Muscle layer of colon (tissue), 2 donors: Measurements from ENCODE around the gene FGF14.

Experiments used
- H3K27ac ChIP-seq: one replicate; pipeline ENCODE4 v1.7.0; 2013; ENCODE audit warnings: low read depth, mild to moderate bottlenecking, low read length, moderate library complexity
- H3K27me3 ChIP-seq, 2 donors: one replicate each; pipeline ENCODE4 v1.7.0; 2013; ENCODE audit warnings: low read length in 2 of 2, mild to moderate bottlenecking in 2 of 2; ENCODE audit not compliant: insufficient read depth in 2 of 2, control insufficient read depth in 1 of 2
- H3K36me3 ChIP-seq: one replicate; pipeline ENCODE4 v1.7.0; 2013; ENCODE audit warnings: mild to moderate bottlenecking, low read length; ENCODE audit not compliant: insufficient read depth
- H3K4me1 ChIP-seq: one replicate; pipeline ENCODE4 v1.7.0; 2013; ENCODE audit warnings: mild to moderate bottlenecking, low read length; ENCODE audit not compliant: insufficient read depth
- H3K4me3 ChIP-seq, 2 donors: one replicate each; pipeline ENCODE4 v1.7.0; 2013; ENCODE audit warnings: low read length in 2 of 2, low read depth in 1 of 2, mild to moderate bottlenecking in 1 of 2, moderate library complexity in 1 of 2
- H3K9ac ChIP-seq: one replicate; pipeline ENCODE4 v1.7.0; 2013; ENCODE audit warnings: low read length
- H3K9me3 ChIP-seq: one replicate; pipeline ENCODE4 v1.7.0; 2013; ENCODE audit warnings: mild to moderate bottlenecking, low read length
- donor health status: abdominal sarcoma.
- donor health status: Adenocarcinoma of cecum.

FGF14 gene

GRCh38 chr13:101795460-101795859, 606.4 kb downstream of the FGF14 start:
- Histone ChIP-seq H3K9ac (no peak overlapping the region), H3K4me3 (no peak overlapping the region), H3K27me3 (no peaks in the 10 kb centered on the region), H3K4me1 (no peaks in the 10 kb centered on the region), H3K27ac (no peak overlapping the region), H3K9me3 (no peaks in the 10 kb centered on the region), H3K36me3 (no peaks in the 10 kb centered on the region)

- no peaks in the 10 kb centered on the region for H3K9me3 ChIP-seq
- no peak overlapping the region for H3K27ac ChIP-seq
- no peaks in the 10 kb centered on the region for H3K4me1 ChIP-seq
- H3K9ac ChIP-seq = no peak overlapping the region
- no peak overlapping the region for H3K4me3 ChIP-seq
- H3K27me3 ChIP-seq = no peaks in the 10 kb centered on the region
- H3K36me3 ChIP-seq = no peaks in the 10 kb centered on the region
Observed at GRCh38 chr13:101795025-101795424, 606.8 kb downstream of the FGF14 start.

- Histone ChIP-seq H3K9me3 (no peaks in the 10 kb centered on the region), H3K27ac (no peak overlapping the region), H3K36me3 (no peaks in the 10 kb centered on the region), H3K27me3 (no peaks in the 10 kb centered on the region), H3K4me3 (no peak overlapping the region), H3K9ac (no peak overlapping the region), H3K4me1 (no peaks in the 10 kb centered on the region)
Observed at GRCh38 chr13:101792189-101792588, 609.7 kb downstream of the FGF14 start.

GRCh38 chr13:101785858-101786257, 616.0 kb downstream of the FGF14 start:
- H3K4me1 ChIP-seq = no peaks in the 10 kb centered on the region
- no peak overlapping the region for H3K27ac ChIP-seq
- H3K4me3 ChIP-seq = no peak overlapping the region
- H3K36me3 ChIP-seq = no peaks in the 10 kb centered on the region
- no peaks in the 10 kb centered on the region for H3K9me3 ChIP-seq
- H3K9ac ChIP-seq = no peak overlapping the region
- no peaks in the 10 kb centered on the region for H3K27me3 ChIP-seq

GRCh38 chr13:101784313-101784712, 617.5 kb downstream of the FGF14 start:
- no peaks in the 10 kb centered on the region for H3K36me3 ChIP-seq
- no peak overlapping the region for H3K9ac ChIP-seq
- H3K27ac ChIP-seq = no peak overlapping the region
- H3K9me3 ChIP-seq = no peaks in the 10 kb centered on the region
- H3K4me3 ChIP-seq = no peak overlapping the region
- H3K27me3 ChIP-seq = no peaks in the 10 kb centered on the region
- H3K4me1 ChIP-seq = no peaks in the 10 kb centered on the region

DNA sequence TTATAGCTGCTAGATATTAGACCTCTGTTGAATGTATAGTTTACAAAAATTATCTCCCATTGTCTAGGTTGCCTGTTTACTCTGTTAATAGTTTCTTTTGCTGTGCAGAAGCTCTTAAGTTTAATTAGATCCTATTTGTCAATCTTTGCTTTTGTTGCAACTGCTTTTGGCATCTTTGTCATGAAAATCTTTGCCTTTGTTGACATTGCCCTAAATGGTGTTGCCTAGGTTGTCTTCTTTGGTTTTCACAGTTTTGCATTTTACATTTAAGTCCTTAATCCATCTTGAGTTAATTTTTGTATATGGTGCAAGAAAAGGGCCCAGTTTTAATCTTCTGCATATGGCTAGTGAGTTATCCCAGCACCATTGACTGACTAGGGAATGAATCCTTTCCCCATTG, 618.3 kb downstream of the FGF14 start:
- no peaks in the 10 kb centered on the region for H3K4me1 ChIP-seq
- H3K9me3 ChIP-seq = no peaks in the 10 kb centered on the region
- H3K9ac ChIP-seq = no peak overlapping the region
- no peak overlapping the region for H3K4me3 ChIP-seq
- no peak overlapping the region for H3K27ac ChIP-seq
- no peaks in the 10 kb centered on the region for H3K27me3 ChIP-seq
- H3K36me3 ChIP-seq = no peaks in the 10 kb centered on the region

DNA sequence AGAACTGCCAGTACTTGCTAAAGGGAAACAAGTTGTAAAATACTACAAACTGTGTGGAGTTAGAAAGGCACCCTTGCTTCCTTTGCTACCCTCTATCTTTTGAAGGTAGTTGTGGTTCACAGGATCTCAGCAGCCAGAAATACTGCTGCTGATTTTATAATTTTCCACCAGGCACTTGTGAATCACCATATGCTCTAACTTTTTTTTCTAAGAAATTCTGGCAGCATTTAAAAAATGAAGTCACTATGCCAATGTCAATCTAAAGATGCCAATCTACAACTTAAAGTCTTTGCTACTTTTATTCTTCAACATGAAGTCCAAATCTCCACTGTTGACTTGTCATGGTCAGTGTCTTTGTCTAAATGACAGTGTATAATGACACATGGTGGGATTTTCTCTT, 621.6 kb downstream of the FGF14 start:
- Histone ChIP-seq H3K9ac (no peak overlapping the region), H3K36me3 (no peaks in the 10 kb centered on the region), H3K4me1 (no peaks in the 10 kb centered on the region), H3K4me3 (no peak overlapping the region), H3K27ac (no peak overlapping the region), H3K27me3 (no peaks in the 10 kb centered on the region), H3K9me3 (no peaks in the 10 kb centered on the region)

DNA sequence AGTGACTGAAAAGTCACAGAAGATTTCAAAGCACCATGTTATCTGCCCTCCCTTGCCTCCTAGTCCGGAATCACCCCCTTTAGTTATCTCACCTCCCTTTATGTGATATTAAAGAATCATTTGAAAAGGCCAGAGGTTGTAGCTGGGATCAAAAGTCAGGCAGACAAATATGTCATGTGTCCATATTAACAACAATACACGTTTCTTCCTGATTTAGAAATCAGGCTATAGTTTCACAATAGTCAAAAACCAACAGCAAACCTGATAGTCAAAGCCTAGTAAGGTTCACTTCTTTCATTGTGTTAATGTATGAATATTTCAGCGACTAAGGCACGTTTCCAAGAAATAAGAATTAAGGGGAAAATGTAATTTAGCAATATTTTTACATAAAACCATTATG, 622.7 kb downstream of the FGF14 start:
- Histone ChIP-seq H3K4me3 (no peak overlapping the region), H3K27me3 (no peaks in the 10 kb centered on the region), H3K9me3 (no peaks in the 10 kb centered on the region), H3K36me3 (no peaks in the 10 kb centered on the region), H3K4me1 (no peaks in the 10 kb centered on the region), H3K9ac (no peak overlapping the region), H3K27ac (no peak overlapping the region)

DNA sequence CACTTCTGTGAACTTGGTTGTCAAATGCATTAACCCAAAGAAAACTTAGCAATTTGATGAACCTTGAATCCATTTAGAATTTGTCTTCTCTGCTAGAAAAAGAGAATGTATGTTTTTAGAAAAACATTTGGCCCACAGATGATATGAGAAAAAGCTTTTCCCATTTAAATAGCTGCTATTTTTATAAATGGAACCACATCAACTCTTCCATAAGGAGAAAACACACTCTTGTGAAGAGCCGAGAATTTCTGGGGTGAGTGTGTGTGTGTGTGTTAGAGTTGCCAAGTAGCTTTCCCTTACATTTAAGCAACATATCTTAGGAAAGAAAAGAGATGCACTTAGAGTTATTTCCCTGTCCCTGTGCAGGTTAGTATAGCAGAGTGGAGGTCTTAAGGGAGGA, 626.6 kb downstream of the FGF14 start:
- H3K9me3 ChIP-seq = no peaks in the 10 kb centered on the region
- H3K4me3 ChIP-seq = no peak overlapping the region
- H3K4me1 ChIP-seq = no peaks in the 10 kb centered on the region

DNA sequence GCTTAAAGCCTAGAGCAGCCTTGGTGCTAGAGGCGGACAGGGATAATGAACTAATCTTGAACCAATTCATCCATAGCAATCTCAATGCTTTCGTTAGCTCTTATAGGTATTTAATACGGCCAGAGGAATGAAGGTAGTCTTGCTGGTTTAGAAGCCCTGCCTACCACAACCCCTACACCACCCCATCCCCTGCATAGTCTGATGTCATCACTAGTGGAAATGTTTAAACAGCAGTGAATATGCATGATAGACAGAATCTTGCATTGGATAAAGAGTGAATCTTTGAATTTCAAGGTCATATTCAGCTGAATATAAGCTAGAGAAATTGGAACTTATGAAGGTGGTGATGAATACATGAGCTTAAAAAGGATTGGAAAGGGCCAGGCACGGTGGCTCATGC, 627.5 kb downstream of the FGF14 start:
- Histone ChIP-seq H3K27ac (no peak overlapping the region), H3K4me3 (no peak overlapping the region), H3K4me1 (no peaks in the 10 kb centered on the region), H3K9me3 (no peaks in the 10 kb centered on the region), H3K27me3 (no peaks in the 10 kb centered on the region), H3K9ac (no peak overlapping the region), H3K36me3 (no peaks in the 10 kb centered on the region)

More for the DNA sequence above, 626.6 kb downstream of the FGF14 start:
- Histone ChIP-seq H3K27me3 (no peaks in the 10 kb centered on the region), H3K36me3 (no peaks in the 10 kb centered on the region), H3K9ac (no peak overlapping the region), H3K27ac (no peak overlapping the region)

DNA sequence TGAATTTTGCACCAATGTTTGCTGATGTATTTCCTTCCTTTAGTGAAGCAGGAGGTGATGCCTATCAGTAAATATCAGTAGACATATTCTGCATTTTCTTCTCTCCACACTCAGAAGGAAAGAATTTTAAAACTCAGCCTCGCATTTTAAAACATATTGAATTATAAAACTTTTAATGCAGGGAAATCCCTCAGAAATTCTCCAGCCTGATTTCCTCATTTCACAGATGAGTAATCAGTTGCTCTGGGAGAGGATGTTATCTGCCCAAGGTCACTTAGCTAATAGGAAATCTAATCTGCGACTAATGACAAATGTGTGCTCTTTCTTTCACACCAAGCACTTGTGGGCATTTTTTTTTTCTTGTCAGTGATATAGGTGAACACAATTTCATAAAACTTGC, 628.8 kb downstream of the FGF14 start:
- Histone ChIP-seq H3K36me3 (no peaks in the 10 kb centered on the region), H3K9me3 (no peaks in the 10 kb centered on the region), H3K4me1 (no peaks in the 10 kb centered on the region), H3K27me3 (no peaks in the 10 kb centered on the region), H3K27ac (no peak overlapping the region), H3K4me3 (no peak overlapping the region), H3K9ac (no peak overlapping the region)

DNA sequence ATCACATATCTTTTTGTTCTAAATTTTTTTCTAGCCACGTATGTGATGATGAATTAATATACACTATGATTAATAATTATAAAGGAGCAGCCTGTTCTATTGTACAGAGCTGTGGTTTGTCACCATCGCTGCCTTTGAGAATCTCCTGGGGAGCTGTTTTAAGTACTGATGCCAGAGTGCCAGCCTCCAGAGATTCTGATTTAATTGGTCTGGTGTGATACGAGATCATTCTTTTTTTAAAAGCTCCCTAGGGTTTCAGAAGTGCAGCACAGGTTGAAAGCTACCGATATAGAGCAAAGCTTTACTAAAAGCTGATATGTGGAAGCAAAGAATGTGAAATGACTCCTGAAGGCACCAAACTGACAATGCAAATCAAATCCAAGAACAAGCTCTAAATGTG, 634.7 kb downstream of the FGF14 start:
- Histone ChIP-seq H3K9me3 (no peaks in the 10 kb centered on the region), H3K9ac (no peak overlapping the region), H3K27me3 (no peaks in the 10 kb centered on the region), H3K4me3 (no peak overlapping the region), H3K27ac (no peak overlapping the region), H3K4me1 (no peaks in the 10 kb centered on the region), H3K36me3 (no peaks in the 10 kb centered on the region)
